GM19397 (cell line): ENCODE data around the gene MSX1.

Experiments used
- ATAC-seq: cut with Tn5 transposase; IDR thresholded peaks from one replicate; pipeline ENCODE4 v1.9.1; 2021; ENCODE audit warnings: mild to moderate bottlenecking, moderate library complexity; ENCODE audit not compliant: unreplicated experiment

MSX1 gene

GRCh38 chr4:4857001-4857808, 2.3 kb upstream of the MSX1 start:
- ATAC-seq, result no peak

DNA sequence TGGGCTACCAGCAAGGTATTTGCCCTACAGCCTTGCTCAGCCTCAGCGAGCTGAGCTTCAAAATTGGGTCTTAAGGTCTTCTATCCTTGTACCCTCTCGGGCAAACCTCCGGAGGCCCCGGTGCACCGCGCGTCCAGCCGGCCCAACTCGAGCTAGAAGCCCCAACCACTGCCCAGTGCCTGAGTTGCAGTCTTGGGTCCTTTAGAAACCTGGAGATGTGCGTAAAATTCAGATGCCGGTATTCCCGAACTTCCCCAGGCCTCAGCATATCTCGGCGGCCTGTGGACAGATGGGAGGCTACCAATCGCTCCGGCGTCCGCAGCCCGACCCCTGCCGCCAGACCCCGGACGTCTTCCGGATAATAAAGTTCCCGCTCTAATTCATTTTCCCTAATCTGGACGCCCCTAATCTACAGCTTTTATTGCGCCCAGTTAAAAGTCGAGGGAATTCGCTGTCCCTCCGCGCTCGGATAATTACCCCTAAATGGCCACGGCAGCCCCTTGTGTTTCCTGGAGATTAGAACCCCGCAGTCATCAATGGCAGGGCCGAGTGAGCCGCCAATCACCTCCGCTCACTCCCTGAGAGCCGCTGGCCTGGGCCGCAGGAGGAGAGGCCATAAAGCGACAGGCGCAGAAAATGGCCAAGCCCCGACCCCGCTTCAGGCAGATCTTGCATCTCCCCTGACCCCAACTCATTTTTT, 1.5 kb upstream of the MSX1 start:
- no peak for ATAC-seq

GRCh38 chr4:4858527-4859324, 739 bp upstream of the MSX1 start:
- ATAC-seq, result no peak

GRCh38 chr4:4859799-4860599, 534 bp downstream of the MSX1 start:
- ATAC-seq, result peak; percentile 36

DNA sequence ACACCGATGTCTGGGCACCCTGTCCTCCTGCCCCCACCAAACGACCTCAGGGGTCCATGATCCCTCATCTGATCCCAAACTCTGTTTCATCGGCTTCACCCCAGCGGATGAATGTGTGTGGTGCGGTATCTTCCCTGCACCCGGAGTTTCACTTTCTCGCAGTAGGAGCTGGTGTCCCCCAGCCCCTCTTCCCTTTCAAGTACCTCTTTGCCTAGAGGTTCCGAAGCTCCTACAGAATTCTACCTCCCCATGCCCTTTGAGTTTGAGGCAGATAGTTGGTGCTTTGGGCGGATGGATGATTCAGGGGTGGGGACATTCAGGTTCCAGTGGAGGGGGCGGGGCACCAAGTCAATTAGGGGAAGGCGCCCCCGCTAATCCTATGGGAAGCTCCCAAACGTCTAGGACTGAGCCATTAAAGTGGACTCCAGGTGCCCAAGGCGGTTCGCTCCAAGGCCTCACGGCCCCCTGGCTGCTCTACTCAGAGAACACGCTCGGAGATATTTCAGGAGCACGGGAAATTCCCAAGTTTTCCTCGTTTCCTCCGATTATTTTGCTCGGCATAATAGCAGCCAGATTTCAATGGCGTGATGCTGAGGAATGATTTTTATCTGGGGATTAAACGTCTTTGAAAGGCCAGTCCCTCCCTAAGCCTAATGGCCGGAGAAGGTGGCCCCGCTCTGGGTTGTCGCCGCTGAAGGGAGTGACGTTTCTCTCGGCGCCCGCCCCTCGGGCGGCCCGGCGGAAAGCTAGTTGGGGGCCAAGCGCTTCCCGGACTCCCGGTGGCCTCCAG, 1.3 kb downstream of the MSX1 start:
- ATAC-seq, result no peak

DNA sequence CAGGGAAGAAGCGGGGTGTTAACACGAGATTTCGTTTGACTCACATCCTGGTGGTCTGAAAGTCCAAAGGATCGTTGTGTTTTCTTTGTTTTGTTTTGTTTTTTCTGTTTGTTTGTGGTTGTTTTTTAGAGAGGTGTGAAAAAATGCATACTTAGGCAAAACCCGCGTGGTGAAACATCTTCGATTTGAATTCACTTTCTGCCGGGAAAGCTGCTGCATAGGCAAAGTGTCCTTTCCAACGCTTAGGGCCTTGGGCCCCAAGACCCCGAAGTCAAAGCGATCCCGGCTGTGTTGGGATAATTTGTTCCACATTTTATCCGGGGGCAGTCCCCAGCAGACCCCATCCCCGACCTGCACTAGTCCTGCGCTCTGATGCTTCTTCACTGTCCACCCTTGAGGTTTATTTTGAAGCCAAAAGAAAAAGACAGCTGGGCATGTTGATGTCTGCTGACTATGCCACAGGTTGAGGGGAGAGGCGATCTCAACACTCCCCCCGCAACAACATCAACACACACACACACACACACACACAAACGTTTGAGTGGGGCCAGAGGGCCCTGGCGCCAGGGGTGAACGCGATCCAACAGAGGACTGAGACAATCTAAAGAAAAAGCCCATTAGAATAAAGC, 2.0 kb downstream of the MSX1 start:
- no peak for ATAC-seq

DNA sequence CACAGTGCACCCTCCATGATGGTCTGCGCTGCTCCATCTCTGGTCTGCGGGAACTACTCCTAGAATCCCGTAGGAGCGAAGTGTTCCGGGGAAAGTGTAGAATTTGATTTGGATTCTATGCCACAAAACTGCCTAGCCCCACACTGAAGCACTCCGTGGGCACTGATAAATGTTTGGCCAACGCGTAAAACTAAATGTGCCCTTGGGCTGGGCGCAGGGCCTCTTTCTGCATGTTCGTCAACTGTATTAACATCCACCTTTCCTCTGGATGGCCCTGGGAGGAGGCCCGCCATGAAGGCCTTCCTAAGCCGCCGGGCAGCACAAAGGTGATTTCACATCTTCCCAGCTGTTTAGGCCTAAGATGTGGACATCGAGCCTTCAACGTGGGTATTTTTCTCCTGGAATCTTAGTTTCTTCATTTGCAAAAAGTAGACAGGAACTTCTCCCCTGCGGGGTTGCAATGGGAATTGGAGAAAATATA, 2.6 kb downstream of the MSX1 start:
- ATAC-seq, result no peak

DNA sequence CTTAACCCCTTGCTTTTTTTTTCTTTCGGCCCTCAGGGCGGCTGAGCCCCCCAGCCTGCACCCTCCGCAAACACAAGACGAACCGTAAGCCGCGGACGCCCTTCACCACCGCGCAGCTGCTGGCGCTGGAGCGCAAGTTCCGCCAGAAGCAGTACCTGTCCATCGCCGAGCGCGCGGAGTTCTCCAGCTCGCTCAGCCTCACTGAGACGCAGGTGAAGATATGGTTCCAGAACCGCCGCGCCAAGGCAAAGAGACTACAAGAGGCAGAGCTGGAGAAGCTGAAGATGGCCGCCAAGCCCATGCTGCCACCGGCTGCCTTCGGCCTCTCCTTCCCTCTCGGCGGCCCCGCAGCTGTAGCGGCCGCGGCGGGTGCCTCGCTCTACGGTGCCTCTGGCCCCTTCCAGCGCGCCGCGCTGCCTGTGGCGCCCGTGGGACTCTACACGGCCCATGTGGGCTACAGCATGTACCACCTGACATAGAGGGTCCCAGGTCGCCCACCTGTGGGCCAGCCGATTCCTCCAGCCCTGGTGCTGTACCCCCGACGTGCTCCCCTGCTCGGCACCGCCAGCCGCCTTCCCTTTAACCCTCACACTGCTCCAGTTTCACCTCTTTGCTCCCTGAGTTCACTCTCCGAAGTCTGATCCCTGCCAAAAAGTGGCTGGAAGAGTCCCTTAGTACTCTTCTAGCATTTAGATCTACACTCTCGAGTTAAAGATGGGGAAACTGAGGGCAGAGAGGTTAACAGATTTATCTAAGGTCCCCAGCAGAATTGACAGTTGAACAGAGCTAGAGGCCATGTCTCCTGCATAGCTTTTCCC, 3.4 kb downstream of the MSX1 start:
- ATAC-seq, result no peak

GRCh38 chr4:4864443-4864939, 5.0 kb downstream of the MSX1 start:
- no peak for ATAC-seq

- ATAC-seq, result no peak
Measured at GRCh38 chr4:4864940-4865704, 5.7 kb downstream of the MSX1 start.

- ATAC-seq, result no peak
Measured at GRCh38 chr4:4865705-4866123, 6.2 kb downstream of the MSX1 start.

DNA sequence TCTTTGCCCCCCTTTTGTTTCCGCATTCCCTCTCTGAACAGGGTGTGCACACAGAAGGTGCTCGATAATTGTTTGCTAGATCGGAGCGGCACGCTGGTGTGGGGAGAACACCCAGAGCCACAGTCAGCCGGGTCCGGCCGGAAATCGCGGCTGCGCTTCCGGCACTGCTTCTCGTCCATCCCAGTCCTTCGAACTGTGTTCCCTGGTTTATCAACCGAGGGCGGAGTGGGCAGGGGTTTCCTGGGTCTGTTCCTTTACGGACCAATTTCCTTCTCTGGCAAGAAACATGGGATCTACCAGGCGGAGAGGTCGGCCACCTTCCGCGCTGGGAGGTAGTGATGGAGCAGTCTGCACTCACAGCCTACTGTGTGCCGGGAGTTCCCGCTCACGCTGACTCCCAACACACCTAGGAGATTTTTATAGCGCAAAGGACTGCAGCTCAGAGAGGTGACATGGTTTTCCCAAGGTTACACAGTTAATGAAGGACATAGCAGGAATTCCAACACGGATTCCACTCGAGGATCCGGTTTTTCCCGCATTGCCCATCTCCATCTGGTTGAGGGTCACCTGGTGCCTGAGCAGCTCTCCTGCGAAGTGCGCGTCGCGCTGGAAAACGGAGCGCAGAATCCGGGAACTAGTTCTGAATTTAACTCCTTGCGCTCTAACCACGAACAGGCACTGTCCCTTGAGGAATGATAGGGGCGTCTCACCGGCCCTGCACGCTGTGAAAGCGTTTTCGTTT, 6.8 kb downstream of the MSX1 start:
- no peak for ATAC-seq

DNA sequence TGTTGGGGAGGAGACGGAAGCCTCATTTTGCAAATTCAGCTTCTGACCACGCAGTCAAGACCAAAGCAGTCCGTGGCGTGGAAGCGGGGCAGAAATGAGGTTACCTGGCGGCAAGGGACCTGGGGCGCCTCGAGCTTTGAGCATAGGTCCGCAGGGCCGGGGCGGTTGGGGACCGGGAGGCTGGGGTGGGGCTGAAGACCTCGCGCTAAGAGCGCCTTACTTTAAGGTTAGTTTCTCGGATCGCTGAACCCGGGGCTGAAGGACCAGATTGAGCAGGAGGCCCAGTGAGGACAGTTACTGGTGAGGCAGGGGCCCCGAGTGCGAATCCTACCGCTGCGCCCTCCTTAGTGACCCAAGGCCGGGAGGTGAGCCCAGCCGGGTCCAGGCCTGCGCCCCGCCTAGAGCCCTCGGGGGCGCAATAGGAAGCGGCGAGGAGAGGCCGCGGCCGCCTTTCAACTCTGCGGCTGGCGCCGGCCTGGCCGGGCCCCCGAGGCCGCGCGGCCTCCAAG, 7.5 kb downstream of the MSX1 start:
- no peak for ATAC-seq

DNA sequence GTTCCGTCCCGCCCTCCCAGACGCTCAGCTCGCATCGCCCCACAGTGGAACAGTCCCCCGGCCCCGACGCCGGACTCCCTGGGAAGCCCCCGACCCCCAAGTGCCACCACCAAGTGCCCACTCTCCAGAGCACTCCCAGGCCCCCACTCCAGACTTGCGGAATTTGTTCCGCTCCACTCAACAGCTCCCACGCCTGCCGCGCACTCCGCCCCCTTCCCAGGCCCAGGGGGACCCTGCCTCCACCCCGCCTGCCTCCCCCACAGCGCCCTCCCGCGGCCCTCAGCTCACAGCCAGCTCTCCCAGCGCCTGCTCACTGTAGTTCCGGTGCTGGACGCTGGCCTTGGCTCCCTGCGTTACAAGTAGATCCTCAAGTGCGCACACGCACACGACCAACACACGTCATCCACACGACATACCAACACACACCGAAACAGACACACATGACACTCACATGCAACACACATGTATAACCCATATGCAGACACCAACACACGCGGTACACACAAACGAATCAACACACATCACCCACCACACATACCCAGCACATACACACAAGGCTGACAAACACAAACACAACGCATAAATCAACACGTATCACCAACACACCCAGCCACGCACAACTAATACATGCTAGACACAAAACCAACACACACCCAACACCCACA, 8.0 kb downstream of the MSX1 start:
- no peak for ATAC-seq

DNA sequence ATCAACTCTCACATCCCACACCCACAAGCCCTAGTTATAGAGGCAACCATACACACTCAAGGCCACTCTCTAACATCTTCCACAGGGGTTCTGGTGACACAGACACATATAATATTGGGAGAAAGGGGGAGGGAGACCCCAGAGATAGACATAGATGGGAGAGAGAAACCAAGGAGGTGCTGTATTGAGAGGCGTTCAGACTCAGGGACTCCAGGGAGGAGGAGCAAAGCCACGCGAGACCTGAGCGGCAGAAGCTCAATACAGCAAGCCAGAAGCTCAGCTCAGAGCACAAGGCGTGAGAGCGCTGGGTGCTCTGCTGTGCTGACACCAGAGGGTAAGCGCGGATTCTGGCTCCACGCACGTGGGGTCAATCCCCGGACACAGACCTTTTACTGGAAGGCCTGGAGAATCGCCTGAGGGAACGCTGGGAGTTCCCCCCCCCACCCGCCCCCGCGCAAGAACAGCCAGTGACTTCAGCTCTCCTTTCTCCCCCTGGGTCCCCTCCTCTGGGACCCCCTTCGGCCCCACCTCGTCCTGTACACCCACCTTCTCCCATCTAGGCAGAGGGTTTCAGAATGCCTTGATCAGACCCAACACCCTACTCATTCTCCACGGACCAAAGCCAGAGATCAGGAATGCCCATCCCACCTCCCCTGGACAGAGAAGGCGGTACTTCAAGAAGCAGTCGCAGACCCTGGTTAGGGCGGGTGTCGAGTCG, 8.7 kb downstream of the MSX1 start:
- no peak for ATAC-seq
